Esophagus (tissue), 2 donors: ENCODE results near the gene PLCL1. TPM values are rescaled to one million over a fixed set of nuclear protein-coding genes. Genes with fewer than 3 reads are reported as not detected.
A peak's percentile ranks its signal among the peaks of the same experiment; 100 is the strongest.

Source experiments
- H3K27ac ChIP-seq, 2 donors: one replicate each; pipeline ENCODE4 v1.5.1; 2013; ENCODE audit warnings: low read depth in 2 of 2, mild to moderate bottlenecking in 2 of 2, inconsistent platforms in 1 of 2, low read length in 1 of 2, moderate library complexity in 1 of 2
- H3K27me3 ChIP-seq, 2 donors: one replicate each; pipeline ENCODE4 v1.6.1; 2013; ENCODE audit warnings: low read length in 2 of 2, control low read depth in 1 of 2, mild to moderate bottlenecking in 1 of 2; ENCODE audit not compliant: insufficient read depth in 2 of 2, control insufficient read depth in 1 of 2
- H3K36me3 ChIP-seq, 2 donors: one replicate each; pipeline ENCODE4 v1.6.1; 2013; ENCODE audit warnings: low read length in 1 of 2; ENCODE audit not compliant: control insufficient read depth in 2 of 2, insufficient read depth in 2 of 2
- H3K4me1 ChIP-seq, 2 donors: one replicate each; pipeline ENCODE4 v1.6.1; 2013; ENCODE audit warnings: low read length in 1 of 2; ENCODE audit not compliant: control insufficient read depth in 2 of 2, insufficient read depth in 2 of 2
- H3K4me3 ChIP-seq, 2 donors: one replicate each; pipeline ENCODE4 v1.5.1; 2013; ENCODE audit warnings: low read length in 2 of 2, mild to moderate bottlenecking in 2 of 2, low read depth in 1 of 2, moderate library complexity in 1 of 2
- H3K9me3 ChIP-seq, 2 donors: one replicate each; pipeline ENCODE4 v1.6.1; 2013; ENCODE audit warnings: mild to moderate bottlenecking in 2 of 2, low read depth in 1 of 2, low read length in 1 of 2, moderate library complexity in 1 of 2; ENCODE audit not compliant: control insufficient read depth in 2 of 2, insufficient read depth in 1 of 2
- WGBS, 2 donors: extraction: QIAGEN DNeasy Blood & Tissue Kit; methylation state at CpG; one replicate each; pipeline ENCODE4 v1.1.7; 2013; 5-methylcytosine and 5-hydroxymethylcytosine counted together
- polyA plus RNA-seq, 2 donors: library from polyadenylated mRNA; stranded (reverse); fragments of 200-250 nt; gene quantifications; one replicate each; pipeline ENCODE4 v1.2.3, GENCODE V29; 2013
- donor health status: healthy with polysubstance abuse.
- donor health status: Bipolar disorder and iron deficiency.

Gene PLCL1
- polyA plus RNA-seq, 2 donors, result 0.20 to 0.59 TPM

DNA sequence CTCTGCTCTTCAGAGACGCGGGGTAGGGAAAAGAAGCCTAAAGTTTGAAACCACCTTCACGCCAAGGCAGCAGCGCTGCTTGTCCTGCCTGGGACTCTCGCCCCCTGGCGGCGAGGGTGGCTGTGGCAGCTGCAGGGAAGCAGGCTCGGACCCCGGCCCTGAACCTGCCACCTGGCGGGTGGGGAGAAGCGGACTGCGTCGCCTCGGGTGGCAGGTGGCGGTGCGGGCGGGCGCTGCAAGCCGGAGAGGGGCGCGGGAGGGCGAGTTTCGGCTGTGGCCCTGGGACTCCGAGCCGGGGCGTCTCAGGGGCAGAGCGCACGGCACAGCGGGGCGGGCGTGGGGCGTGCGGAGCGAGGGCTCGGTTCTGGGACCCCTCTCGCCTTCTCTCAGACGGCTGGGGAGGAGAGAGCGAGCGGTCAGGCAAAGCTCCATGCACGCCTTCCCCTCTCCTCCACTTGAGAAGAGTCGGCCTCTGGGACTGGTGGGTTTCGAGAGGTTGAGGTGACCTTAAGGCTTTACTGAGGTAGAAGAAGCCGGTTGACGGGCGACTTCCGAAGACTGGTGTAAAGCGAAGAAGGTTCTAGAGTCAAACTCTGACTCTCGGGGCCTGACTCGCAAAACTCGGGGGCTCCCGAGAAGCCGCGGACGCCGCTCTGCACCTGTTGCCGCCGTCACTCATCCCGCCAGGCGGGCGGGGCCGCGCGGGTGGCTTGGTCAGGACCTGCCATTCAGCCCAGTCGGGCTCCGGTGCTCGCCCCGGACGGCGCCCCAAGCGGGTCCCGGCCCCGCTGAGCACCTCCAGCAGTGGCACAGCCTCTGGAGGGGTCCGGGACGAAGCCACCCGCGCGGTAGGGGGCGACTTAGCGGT is 18.1 kb upstream of the PLCL1 start:
- H3K36me3 ChIP-seq, result no peaks in the 10 kb centered on the region
- 9 to 10% methylated on average over 68 to 79 of the region's 79 CpGs for WGBS, 2 donors
- peak overlapping the region; percentile 29 to 35 for H3K4me3 ChIP-seq
- peaks cover 4 to 5% of the 10 kb centered on the region in 2 donors for H3K9me3 ChIP-seq
- no peak overlapping the region for H3K27ac ChIP-seq
- peaks cover 2 to 4% of the 10 kb centered on the region in 2 donors for H3K4me1 ChIP-seq
- H3K27me3 ChIP-seq, result peaks cover 0 to 11% of the 10 kb centered on the region in 2 donors

DNA sequence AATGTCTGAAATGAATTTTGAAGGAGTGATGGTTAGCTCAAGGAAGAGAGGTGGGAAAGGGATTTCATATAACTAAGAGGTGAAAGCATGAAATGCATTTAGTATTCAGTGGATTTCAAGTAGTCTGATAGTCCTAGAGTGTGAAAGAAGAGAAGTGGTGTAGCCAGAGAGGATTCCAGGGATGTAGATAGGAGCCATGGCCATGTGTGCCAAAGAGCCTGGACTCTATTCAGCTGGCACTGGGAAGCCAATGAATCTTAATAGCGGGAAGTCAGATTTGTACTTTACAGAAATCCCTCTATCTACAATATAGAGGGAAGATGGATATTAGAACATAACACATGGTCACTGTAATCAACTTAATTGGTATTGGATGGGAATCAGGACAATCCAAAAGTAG is 10.9 kb upstream of the PLCL1 start:
- Histone ChIP-seq H3K4me1 (no peaks in the 10 kb centered on the region), H3K36me3 (no peaks in the 10 kb centered on the region), H3K4me3 (no peak overlapping the region), H3K9me3 (no peaks in the 10 kb centered on the region), H3K27me3 (peaks cover 0 to 2% of the 10 kb centered on the region in 2 donors), H3K27ac (no peak overlapping the region)
- WGBS, 2 donors, result 70 to 75% methylated on average over 1 of the region's 1 CpG

DNA sequence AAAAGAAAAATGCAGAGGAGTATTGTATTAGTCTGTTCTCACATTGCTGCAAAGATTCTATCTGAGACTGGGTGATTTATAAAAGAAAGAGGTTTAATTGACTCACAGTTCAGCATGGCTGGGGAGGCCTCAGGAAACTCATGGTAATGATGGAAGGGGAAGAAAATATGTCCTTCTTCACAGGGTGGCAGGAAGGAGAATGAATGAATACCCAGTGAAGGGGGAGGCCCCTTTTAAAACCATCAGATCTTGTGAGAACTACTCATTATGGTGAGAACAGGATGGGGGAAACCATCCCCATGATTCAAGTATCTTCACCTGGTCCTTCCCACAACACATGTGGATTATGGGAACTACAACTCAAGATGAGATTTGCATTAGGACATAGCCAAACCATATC is 9.1 kb upstream of the PLCL1 start:
- H3K4me1 ChIP-seq, result no peaks in the 10 kb centered on the region
- H3K9me3 ChIP-seq, result no peaks in the 10 kb centered on the region
- no peak overlapping the region for H3K27ac ChIP-seq
- peaks cover 2 to 4% of the 10 kb centered on the region in 2 donors for H3K27me3 ChIP-seq
- no peak overlapping the region for H3K4me3 ChIP-seq
- H3K36me3 ChIP-seq, result no peaks in the 10 kb centered on the region

DNA sequence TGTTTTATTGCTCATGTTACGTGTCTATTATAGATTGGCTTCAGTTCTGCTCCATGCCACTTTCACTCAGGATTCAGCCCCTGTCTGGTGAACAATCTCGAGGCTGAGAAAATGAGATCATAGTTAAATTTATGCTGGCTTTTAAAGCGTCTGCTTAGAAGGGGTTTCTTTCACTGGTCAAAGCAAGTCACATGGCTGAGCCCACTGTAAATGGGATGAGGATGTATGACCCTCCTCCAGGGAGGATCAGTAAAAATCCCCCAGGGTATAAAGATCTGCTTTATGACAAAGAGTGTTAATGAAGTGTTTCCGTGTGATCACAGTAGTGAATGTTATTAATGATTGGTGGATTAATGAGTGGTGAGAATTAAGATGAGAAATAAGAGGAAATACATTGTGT is 6.2 kb upstream of the PLCL1 start:
- no peak overlapping the region for H3K4me3 ChIP-seq
- no peak overlapping the region for H3K27ac ChIP-seq
- H3K4me1 ChIP-seq, result no peaks in the 10 kb centered on the region
- peaks cover 2 to 4% of the 10 kb centered on the region in 2 donors for H3K27me3 ChIP-seq
- no peaks in the 10 kb centered on the region for H3K36me3 ChIP-seq
- no peaks in the 10 kb centered on the region for H3K9me3 ChIP-seq
- 44 to 48% methylated on average over 4 of the region's 4 CpGs for WGBS, 2 donors

DNA sequence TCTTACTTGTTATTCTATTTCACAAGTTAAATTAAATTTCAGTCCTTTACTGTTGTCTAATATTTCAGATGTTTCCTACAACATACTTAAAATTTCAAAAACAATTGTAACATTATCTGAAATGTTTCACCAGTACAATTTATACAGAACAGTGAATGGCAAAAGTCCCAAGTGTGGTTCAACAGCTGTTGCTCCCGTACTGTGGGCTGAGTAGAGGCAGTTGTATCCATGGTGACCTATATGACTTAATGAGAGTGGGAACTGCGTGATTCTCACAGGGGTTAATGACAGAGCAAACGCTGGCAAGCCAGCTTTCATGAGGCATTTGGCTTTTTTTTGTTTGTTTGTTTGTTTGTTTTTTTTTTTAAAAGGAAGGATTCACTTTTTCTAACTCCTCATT is 5.3 kb upstream of the PLCL1 start:
- no peak overlapping the region for H3K27ac ChIP-seq
- H3K4me1 ChIP-seq, result no peaks in the 10 kb centered on the region
- H3K27me3 ChIP-seq, result peaks cover 0 to 4% of the 10 kb centered on the region in 2 donors
- H3K4me3 ChIP-seq, result no peak overlapping the region
- no peaks in the 10 kb centered on the region for H3K9me3 ChIP-seq
- H3K36me3 ChIP-seq, result no peaks in the 10 kb centered on the region
- WGBS, 2 donors, result 61 to 64% methylated on average over 3 of the region's 3 CpGs

DNA sequence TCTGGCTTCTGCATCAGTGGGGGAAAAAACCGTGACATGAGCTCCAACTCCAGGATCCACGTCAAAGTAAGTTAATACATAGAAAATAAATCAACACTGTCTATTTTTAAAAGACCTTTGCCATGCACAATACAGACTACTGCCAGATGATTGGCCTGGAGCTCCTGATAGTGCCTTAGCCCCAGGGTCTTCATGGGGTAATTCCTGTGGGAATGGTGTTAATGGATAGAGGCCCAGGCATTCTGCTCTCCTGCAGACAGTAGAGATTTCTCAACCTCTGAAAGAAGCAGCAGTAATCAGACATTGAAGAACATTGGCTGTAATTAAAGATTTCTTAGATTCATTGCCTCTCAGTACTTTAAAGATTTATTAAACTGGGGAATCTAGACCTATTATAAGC is 4.3 kb upstream of the PLCL1 start:
- 75 to 76% methylated on average over 2 of the region's 2 CpGs for WGBS, 2 donors

DNA sequence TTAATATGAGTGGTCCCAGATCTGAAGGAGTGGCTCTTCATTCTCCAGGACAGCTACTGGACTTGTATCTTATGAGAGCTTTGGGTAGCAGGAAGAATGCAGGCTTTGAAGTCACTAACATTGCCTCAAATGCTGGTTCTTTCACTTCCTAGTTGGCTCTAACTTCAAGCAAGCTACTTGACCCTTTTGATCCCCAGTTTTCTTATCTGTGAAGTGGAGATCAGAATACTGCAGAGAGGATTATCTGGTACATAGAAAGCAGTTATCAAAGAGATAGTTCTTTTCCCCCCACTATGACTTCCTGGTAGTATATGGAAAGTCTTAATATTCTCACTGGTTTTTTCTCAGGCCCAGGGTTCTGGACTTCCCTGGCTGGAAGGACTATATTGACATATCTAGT is 3.4 kb upstream of the PLCL1 start:
- Histone ChIP-seq H3K4me1 (peaks cover 0 to 7% of the 10 kb centered on the region in 2 donors), H3K9me3 (no peaks in the 10 kb centered on the region), H3K27ac (no peak overlapping the region), H3K27me3 (peaks cover 0 to 4% of the 10 kb centered on the region in 2 donors), H3K4me3 (no peak overlapping the region), H3K36me3 (no peaks in the 10 kb centered on the region)

More for the DNA sequence above, 4.3 kb upstream of the PLCL1 start:
- Histone ChIP-seq H3K4me1 (peaks cover 0 to 4% of the 10 kb centered on the region in 2 donors), H3K9me3 (no peaks in the 10 kb centered on the region), H3K27me3 (peaks cover 0 to 4% of the 10 kb centered on the region in 2 donors), H3K36me3 (no peaks in the 10 kb centered on the region), H3K27ac (no peak overlapping the region), H3K4me3 (no peak overlapping the region)

DNA sequence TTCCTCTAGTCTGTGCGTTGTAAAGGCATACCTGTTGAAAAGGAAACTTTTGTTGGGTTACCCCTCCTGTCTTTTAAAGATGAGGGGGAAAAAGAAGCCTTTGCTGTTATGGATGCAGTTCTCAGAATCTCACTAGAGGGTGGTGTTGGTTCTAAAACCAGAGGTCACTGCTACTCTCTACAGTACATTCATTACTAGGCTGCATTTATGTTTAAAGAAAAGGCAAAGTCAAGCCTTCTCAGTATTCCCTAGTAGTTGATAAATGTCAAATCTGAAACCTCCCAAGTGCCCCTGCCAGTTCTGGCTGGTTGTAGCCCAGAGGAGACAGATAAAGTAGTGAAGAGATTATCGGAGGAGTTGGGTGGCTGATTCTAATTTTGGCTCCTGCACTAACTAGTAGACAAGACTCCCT is 1.4 kb upstream of the PLCL1 start:
- no peak overlapping the region for H3K4me3 ChIP-seq
- no peaks in the 10 kb centered on the region for H3K36me3 ChIP-seq
- H3K27me3 ChIP-seq, result peaks cover 0 to 6% of the 10 kb centered on the region in 2 donors
- 25 to 32% methylated on average over 2 of the region's 2 CpGs for WGBS, 2 donors
- H3K27ac ChIP-seq, result no peak overlapping the region
- no peaks in the 10 kb centered on the region for H3K9me3 ChIP-seq
- peaks cover 0 to 7% of the 10 kb centered on the region in 2 donors for H3K4me1 ChIP-seq

DNA sequence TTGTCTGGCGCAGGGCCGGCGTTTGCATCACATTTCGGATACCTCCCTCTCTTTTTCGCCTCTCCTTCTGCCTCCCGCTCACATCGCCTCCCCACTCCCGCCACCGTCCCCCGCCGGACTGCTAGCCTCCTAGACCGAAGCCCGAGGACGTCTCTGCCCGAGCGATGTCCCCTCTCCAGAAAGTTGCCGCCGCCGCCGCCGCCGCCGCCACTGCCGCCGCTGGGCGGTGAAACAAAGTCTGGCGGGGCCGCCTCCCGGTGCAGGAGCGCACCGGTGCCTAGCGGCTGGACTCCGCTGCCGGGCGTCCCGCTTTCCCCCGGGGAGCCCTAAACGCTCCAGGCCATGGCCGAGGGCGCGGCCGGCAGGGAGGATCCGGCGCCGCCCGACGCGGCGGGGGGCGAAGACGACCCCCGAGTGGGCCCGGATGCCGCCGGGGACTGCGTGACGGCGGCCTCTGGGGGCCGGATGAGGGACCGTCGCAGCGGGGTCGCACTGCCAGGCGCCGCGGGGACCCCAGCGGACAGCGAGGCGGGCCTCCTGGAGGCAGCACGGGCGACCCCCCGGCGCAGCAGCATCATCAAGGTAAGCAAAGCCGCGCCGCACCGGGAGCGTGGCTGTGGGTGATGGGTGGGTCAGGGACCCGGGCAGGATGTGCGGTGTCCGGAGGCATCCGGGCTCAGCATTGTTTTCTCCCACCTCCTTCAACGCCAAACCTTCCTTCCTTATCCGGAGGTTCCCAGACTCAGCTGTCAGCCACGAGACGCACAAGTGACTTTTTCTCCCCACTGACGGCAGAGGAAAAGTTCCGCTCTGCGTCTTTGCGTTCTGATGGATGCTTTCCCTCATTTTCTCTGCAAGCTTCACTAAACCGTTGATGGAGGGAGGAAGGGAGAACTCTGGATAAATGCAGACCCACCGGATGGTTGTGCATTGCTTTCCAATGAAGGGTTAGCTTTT is 643 bp downstream of the PLCL1 start:
- Histone ChIP-seq H3K36me3 (no peaks in the 10 kb centered on the region), H3K27ac (peak overlapping the region; percentile 12 to 51)
- 1% methylated on average over 79 to 92 of the region's 92 CpGs for WGBS, 2 donors

More for the DNA sequence above, 643 bp downstream of the PLCL1 start:
- Histone ChIP-seq H3K4me3 (peak overlapping the region; percentile 60 to 73), H3K9me3 (no peaks in the 10 kb centered on the region), H3K4me1 (peaks cover 0 to 7% of the 10 kb centered on the region in 2 donors), H3K27me3 (peaks cover 0 to 2% of the 10 kb centered on the region in 2 donors)
